Measurements from ENCODE around the gene RAB3C. TPM values are rescaled to one million over a fixed set of nuclear protein-coding genes. Genes with fewer than 3 reads are reported as not detected.

Gene RAB3C
- total RNA-seq, 1 experiment from 2014 or later, result not detected

DNA sequence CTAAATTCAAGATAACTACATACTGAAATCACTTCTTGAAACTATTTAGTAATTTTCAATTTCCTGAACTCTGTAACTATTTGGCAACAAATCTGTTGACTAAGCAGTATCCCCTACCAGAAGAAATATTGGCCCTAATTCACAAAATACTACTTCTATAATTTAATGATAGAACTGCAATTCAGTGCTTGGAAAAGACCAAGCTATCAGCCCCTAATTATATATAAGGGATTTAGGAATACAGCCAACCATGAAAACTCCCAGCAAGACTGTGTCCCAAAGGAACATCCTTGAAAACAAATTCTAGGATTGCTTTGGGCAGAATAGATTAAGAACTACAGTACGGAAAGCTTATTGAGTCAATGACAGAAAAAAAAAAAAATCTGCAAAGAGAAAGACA, 169.2 kb downstream of the RAB3C start:
- intact Hi-C loops (cut with micrococcal nuclease), result no loop called here
- DNase-seq (ENCODE audit: unreplicated experiment), result no peak
- ChIA-PET CTCF (interaction anchor here (1.2 kb wide), 1 partner anchor 100 kb away, joined by 4 read pairs; no protein-coding TSS in a partner anchor), POLR2A (no interaction called here)
- Mint-ChIP-seq H3K4me3 (ENCODE audit: unreplicated experiment) (no peak overlapping the region), H3K36me3 (ENCODE audit: insufficient read depth, unreplicated experiment) (no peaks in the 10 kb centered on the region), H3K4me1 (ENCODE audit: insufficient read depth, unreplicated experiment) (no peaks in the 10 kb centered on the region), H3K27me3 (ENCODE audit: insufficient read depth, unreplicated experiment) (peaks cover 82% of the 10 kb centered on the region), H3K9me3 (ENCODE audit: unreplicated experiment) (no peaks in the 10 kb centered on the region), H3K27ac (ENCODE audit: low read depth, unreplicated experiment) (no peak overlapping the region)
- TF ChIP-seq, protein P1, sequence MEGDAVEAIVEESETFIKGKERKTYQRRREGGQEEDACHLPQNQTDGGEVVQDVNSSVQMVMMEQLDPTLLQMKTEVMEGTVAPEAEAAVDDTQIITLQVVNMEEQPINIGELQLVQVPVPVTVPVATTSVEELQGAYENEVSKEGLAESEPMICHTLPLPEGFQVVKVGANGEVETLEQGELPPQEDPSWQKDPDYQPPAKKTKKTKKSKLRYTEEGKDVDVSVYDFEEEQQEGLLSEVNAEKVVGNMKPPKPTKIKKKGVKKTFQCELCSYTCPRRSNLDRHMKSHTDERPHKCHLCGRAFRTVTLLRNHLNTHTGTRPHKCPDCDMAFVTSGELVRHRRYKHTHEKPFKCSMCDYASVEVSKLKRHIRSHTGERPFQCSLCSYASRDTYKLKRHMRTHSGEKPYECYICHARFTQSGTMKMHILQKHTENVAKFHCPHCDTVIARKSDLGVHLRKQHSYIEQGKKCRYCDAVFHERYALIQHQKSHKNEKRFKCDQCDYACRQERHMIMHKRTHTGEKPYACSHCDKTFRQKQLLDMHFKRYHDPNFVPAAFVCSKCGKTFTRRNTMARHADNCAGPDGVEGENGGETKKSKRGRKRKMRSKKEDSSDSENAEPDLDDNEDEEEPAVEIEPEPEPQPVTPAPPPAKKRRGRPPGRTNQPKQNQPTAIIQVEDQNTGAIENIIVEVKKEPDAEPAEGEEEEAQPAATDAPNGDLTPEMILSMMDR (IDR thresholded peaks at IDR 0.05; ENCODE audit: unreplicated experiment), result no peak
- BruUV-seq (replicated peaks), result no TSS peak

DNA sequence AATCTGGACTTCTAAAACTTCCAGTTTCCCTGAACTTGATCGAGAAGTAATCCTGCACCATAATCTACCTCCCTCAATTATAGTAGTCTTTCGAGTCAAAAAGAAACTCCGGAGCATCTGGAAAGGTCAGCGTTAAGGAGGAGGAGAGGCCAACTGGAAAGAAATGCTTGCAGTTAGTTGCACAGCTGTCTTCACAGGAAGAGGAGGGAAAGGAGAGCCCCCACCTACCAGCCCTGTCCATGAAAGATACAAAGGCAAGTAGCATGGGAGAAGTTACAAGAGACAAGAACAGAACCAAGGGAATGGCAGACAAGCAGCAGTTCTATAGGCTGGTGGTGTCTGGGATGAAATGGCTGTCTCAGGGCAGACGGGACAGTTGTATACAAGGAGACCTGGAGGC, 170.6 kb downstream of the RAB3C start:
- Mint-ChIP-seq H3K27ac (ENCODE audit: low read depth, unreplicated experiment) (no peak overlapping the region), H3K36me3 (ENCODE audit: insufficient read depth, unreplicated experiment) (no peaks in the 10 kb centered on the region), H3K4me3 (ENCODE audit: unreplicated experiment) (no peak overlapping the region), H3K27me3 (ENCODE audit: insufficient read depth, unreplicated experiment) (peaks cover 83% of the 10 kb centered on the region), H3K4me1 (ENCODE audit: insufficient read depth, unreplicated experiment) (no peaks in the 10 kb centered on the region), H3K9me3 (ENCODE audit: unreplicated experiment) (no peaks in the 10 kb centered on the region)
- no TSS peak for BruUV-seq (replicated peaks)
- TF ChIP-seq, protein P1 (IDR thresholded peaks at IDR 0.05; ENCODE audit: unreplicated experiment), result no peak
- POLR2A ChIA-PET, result no interaction called here
- intact Hi-C loops (cut with micrococcal nuclease), result no loop called here
- CTCF ChIA-PET, result interaction anchor here (1.2 kb wide), 1 partner anchor 98 kb away, joined by 4 read pairs; no protein-coding TSS in a partner anchor
- DNase-seq (ENCODE audit: unreplicated experiment), result no peak

DNA sequence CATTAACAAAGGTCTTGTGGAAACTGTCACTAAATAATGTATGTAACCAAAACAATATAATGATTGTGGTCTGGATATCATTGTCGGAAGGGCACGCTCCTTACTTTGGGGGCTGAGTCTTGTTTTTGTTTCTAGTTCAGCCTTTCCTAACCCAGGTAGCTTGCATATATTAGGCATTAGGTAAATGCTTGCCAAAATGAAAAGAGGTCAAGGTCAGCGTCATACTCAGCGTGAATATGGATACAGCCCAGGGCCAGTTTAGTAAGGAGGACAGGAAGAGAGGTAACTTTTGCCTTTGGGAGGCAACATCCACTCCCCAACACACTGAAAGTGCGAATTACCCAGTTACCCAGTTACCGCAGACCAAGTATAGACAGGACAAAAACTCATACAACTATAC, 171.4 kb downstream of the RAB3C start:
- TF ChIP-seq, protein P1 (IDR thresholded peaks at IDR 0.05; ENCODE audit: unreplicated experiment), result no peak
- Mint-ChIP-seq H3K36me3 (ENCODE audit: insufficient read depth, unreplicated experiment) (no peaks in the 10 kb centered on the region), H3K9me3 (ENCODE audit: unreplicated experiment) (no peaks in the 10 kb centered on the region), H3K27me3 (ENCODE audit: insufficient read depth, unreplicated experiment) (peaks cover 77% of the 10 kb centered on the region), H3K27ac (ENCODE audit: low read depth, unreplicated experiment) (no peak overlapping the region), H3K4me1 (ENCODE audit: insufficient read depth, unreplicated experiment) (no peaks in the 10 kb centered on the region), H3K4me3 (ENCODE audit: unreplicated experiment) (no peak overlapping the region)
- no peak for DNase-seq (ENCODE audit: unreplicated experiment)
- no TSS peak for BruUV-seq (replicated peaks)
- intact Hi-C loops (cut with micrococcal nuclease), result no loop called here
- POLR2A ChIA-PET, result interaction anchor here (0.6 kb wide), 1 partner anchor 1409 kb away, joined by 3 read pairs; no protein-coding TSS in a partner anchor
- CTCF ChIA-PET, result no interaction called here

DNA sequence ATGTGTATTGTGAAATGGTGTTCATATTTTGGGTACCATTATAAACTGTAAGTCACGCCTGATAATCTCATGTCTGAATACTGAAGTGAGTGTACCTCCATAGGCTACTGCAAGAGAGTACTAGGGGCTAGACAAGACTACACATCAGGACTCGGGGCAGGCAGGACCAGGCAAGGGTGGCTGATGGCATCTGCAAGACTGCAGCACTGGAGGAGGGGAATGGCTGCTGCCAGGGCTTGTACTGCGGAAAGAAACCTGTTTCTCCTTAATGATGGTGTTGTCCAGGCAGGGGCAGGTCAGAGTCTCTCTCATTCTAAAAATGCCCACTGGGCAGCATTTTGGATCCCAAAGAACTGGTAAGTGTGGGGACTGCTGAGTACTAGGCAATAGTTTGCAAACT, 172.5 kb downstream of the RAB3C start:
- Mint-ChIP-seq H3K9me3 (ENCODE audit: unreplicated experiment) (no peaks in the 10 kb centered on the region), H3K4me3 (ENCODE audit: unreplicated experiment) (no peak overlapping the region), H3K4me1 (ENCODE audit: insufficient read depth, unreplicated experiment) (peaks cover 6% of the 10 kb centered on the region), H3K27me3 (ENCODE audit: insufficient read depth, unreplicated experiment) (peaks cover 68% of the 10 kb centered on the region), H3K36me3 (ENCODE audit: insufficient read depth, unreplicated experiment) (no peaks in the 10 kb centered on the region), H3K27ac (ENCODE audit: low read depth, unreplicated experiment) (no peak overlapping the region)
- no TSS peak for BruUV-seq (replicated peaks)
- POLR2A ChIA-PET, result no interaction called here
- intact Hi-C loops (cut with micrococcal nuclease), result no loop called here
- CTCF ChIA-PET, result no interaction called here
- DNase-seq (ENCODE audit: unreplicated experiment), result no peak
- TF ChIP-seq, protein P1 (IDR thresholded peaks at IDR 0.05; ENCODE audit: unreplicated experiment), result no peak
